GM12801 (cell line): ENCODE data around the gene GPR33.

Source experiments
- TF ChIP-seq, protein P1 (sequence below): IDR thresholded peaks from one replicate; pipeline ENCODE4 v1.5.1; 2011; ENCODE audit warnings: control low read depth; ENCODE audit not compliant: insufficient read length; ENCODE audit errors: extremely low read depth

Gene GPR33

GRCh38 chr14:31510222-31510621 lies 22.4 kb upstream of the GPR33 start:
- TF ChIP-seq, protein P1, sequence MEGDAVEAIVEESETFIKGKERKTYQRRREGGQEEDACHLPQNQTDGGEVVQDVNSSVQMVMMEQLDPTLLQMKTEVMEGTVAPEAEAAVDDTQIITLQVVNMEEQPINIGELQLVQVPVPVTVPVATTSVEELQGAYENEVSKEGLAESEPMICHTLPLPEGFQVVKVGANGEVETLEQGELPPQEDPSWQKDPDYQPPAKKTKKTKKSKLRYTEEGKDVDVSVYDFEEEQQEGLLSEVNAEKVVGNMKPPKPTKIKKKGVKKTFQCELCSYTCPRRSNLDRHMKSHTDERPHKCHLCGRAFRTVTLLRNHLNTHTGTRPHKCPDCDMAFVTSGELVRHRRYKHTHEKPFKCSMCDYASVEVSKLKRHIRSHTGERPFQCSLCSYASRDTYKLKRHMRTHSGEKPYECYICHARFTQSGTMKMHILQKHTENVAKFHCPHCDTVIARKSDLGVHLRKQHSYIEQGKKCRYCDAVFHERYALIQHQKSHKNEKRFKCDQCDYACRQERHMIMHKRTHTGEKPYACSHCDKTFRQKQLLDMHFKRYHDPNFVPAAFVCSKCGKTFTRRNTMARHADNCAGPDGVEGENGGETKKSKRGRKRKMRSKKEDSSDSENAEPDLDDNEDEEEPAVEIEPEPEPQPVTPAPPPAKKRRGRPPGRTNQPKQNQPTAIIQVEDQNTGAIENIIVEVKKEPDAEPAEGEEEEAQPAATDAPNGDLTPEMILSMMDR = no peak

DNA sequence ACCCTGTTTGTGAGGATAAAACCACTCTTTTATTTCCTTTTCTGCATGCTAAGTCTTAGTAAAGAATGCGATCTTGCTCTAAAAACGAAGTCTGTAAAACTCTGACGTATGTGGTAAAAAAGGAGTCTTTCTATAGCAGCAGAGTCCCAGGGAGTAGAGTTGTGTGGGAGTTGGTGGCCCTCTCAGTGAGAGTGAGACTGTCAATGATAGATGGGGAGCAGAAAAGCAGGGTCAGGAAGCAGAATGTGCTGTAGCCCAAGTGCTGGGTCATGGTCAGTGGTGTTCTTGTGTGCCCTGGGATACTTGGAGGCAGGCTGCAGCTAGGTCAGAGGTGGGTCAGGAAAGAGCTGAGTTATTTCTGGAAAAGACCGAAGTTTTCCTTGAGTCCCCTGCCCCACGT lies 20.3 kb upstream of the GPR33 start:
- TF ChIP-seq, protein P1 = no peak

DNA sequence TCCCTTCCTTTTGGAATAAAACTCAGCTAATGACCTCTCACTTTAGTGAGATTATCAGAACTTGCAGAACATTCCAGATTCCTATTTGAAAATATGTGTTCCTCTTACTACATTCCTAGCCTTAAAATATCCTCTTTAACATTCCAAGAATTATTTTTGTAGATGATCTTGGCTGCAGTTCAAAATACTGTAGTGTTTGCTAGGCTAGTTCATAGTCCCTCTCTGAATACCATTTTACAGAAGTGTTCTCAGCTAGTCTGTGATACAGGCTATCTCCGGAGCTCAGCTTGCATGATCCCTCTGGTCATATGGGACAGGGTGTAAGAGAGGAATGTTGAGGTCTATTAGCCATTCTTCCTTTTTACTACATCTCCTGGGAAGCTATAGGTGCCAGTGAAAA lies 17.6 kb upstream of the GPR33 start:
- TF ChIP-seq, protein P1 = no peak

- TF ChIP-seq, protein P1 = no peak
Measured at GRCh38 chr14:31501870-31502269, 14.0 kb upstream of the GPR33 start.

DNA sequence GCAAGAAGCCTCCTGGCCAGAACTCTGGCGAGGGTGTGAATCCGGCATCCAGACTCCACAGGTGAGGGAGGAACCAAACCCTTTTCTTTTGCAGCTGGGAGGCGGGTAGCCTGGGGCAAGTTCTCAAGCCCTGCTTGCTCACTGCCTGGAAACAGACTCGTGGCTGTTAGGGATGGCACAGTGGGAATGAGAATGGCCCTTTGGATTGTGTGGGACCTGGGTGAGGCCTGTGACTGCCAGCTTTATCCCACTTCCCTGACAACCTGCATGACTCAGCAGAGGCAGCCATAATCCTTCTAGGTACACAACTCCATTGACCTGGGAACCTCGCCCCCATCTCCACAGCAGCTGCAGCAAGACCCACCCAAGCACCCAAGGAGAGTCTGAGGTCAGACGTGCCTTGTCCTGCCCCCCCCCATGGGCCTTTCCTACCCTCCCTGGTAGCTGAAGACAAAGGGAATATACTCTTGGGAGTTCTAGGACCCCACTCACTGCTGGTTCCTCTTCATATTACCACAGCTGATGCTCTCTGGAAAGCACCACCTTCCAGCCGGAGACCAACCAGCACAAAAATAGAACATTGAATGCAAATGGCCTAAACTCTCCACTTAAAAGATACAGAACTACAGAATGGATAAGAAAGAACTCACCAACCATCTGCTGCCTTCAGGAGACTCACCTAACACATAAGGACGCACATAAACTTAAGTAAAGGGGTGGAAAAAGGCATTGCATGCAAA lies 5.1 kb upstream of the GPR33 start:
- TF ChIP-seq, protein P1 = no peak

- TF ChIP-seq, protein P1 = no peak
Measured at GRCh38 chr14:31489691-31490090, 1.9 kb upstream of the GPR33 start.

- TF ChIP-seq, protein P1 = no peak
Measured at GRCh38 chr14:31486764-31487163, 1.1 kb downstream of the GPR33 start.

DNA sequence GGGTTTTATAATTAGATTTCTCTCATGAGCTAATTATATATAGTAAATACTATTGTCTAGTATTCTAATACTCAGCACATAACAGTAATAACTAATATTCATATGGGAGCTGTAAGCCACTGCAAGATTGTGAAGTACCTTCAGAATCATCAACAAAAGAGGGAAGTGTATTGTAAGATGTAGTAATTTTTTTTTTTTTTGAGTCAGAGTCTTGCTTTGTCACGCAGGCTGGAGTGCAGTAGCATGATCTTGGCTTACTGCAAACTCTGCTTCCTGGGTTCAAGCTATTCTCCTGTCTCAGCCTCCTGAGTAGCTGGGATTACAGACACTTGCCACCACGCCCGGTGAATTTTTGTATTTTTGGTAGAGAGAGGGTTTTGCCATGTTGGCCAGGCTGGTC lies 3.1 kb downstream of the GPR33 start:
- TF ChIP-seq, protein P1 = no peak
